Body of pancreas (tissue), 4 donors: ENCODE results near the gene LRSAM1. TPM values are rescaled to one million over a fixed set of nuclear protein-coding genes. Genes with fewer than 3 reads are reported as not detected.

Source experiments
- ATAC-seq: fragments of 150-250 bp; one replicate; pipeline ENCODE4 v1.9.1; 2016
- DNase-seq, 4 donors: peaks; one replicate each; pipeline ENCODE4 v3.0.0-alpha.2; 2019
- H3K27ac ChIP-seq, 4 donors: fragments of 200-600 bp; sonication (generic); 1 replicate in 3 of 4; 2 replicates in 1 of 4; pipeline versions ENCODE4 v1.5.1 to v1.6.1; 2016 to 2019; ENCODE audit warnings: mild to moderate bottlenecking in 1 of 4, mixed read lengths in 1 of 4, moderate library complexity in 1 of 4
- H3K27me3 ChIP-seq, 2 donors: fragments of 200-600 bp; sonication (generic); one replicate each; pipeline ENCODE4 v1.6.0; 2016; ENCODE audit warnings: mild to moderate bottlenecking in 1 of 2
- H3K36me3 ChIP-seq, 2 donors: fragments of 200-600 bp; sonication (generic); replicated peaks in 1 of 2; 2 replicates each; pipeline ENCODE4 v1.5.1; 2016; ENCODE audit warnings: low read depth in 2 of 2; ENCODE audit not compliant: insufficient read depth in 1 of 2
- H3K4me1 ChIP-seq: fragments of 200-600 bp; sonication (generic); one replicate; pipeline ENCODE4 v1.6.0; 2016
- H3K4me3 ChIP-seq, 2 donors: fragments of 200-600 bp; sonication (generic); 1 replicate in 1 of 2; 2 replicates in 1 of 2; pipeline ENCODE4 v1.5.1; 2016 to 2019
- H3K9me3 ChIP-seq, 3 donors: fragments of 200-600 bp; sonication (generic); 1 replicate in 2 of 3; 2 replicates in 1 of 3; pipeline ENCODE4 v1.5.1; 2016
- POLR2A ChIP-seq, 3 donors: fragments of 450-650 bp; IDR thresholded peaks; one replicate each; pipeline ENCODE4 v1.6.1; 2016; ENCODE audit warnings: antibody characterized with exemption in 3 of 3, mild to moderate bottlenecking in 2 of 3
- WGBS, 2 donors: methylation state at CpG; one replicate each; pipeline ENCODE4 v1.1.5; 2017; 5-methylcytosine and 5-hydroxymethylcytosine counted together
- intact Hi-C: fragments of 100-400 bp; cut with DNase I; formaldehyde crosslinking; loops from one replicate; pipeline ENCODE4 v1.15.1; 2023
- total RNA-seq, 2 donors: library from RNA; depleted of rRNA; stranded (reverse); fragments of >200 nt; gene quantifications; one replicate each; pipeline ENCODE4 v1.1.0, GENCODE V29; 2016
- TF ChIP-seq, protein P1 (sequence below), 7 experiments: fragments of 450-650 bp in 4 of 7; fragments of 200-600 bp in 3 of 7; sonication (generic) in 3 of 7; IDR thresholded peaks; one replicate each; pipeline ENCODE4 v1.5.1; 2016 to 2019; ENCODE audit warnings: antibody characterized with exemption in 7 of 7

LRSAM1 gene
- total RNA-seq, 2 donors from 2014 or later, result 9.6 to 26.0 TPM

DNA sequence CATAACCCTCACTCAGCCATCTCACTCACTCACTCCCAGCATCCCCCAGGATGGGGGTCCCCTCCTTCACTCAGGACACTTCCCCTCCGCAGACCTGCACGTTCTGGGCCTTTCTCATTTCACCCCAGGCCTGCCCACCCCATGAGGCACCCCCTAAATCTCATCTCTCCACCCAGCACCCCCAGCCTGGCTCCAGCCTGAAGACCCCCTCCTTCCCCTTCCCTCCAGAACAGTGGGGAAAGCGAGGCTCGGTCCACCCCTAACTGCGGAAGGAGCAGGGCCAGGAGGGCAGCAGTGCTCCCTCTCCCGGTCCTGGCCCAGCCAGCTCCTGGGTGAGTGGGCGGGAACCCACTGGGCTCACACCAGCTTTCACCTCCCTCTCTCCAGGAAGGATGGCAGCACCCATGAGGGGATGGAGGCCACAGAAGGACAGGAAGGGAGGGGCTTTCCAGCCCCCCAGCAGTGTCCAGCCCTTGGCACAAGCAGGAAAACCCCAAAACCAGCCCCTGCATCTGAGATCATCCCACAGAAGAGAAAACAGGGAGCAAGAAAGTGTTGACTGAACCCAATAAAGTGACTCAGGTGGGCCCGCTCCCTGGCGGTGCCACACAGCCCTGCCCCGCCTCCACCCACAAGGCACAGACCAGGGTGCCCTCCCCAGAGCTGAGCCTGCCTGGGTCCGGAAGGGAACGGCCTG, 55.0 kb downstream of the LRSAM1 start:
- Histone ChIP-seq H3K27ac (peak overlapping the region in 2 of 4 donors; percentile 12 to 26), H3K27me3 (no peaks in the 10 kb centered on the region), H3K36me3 (peaks cover 30 to 42% of the 10 kb centered on the region in 2 donors), H3K4me3 (no peak overlapping the region), H3K9me3 (no peaks in the 10 kb centered on the region), H3K4me1 (no peaks in the 10 kb centered on the region)
- ATAC-seq (no peak), DNase-seq (no peak)
- intact Hi-C loops, result loop anchor here (5.0 kb wide), 1 partner anchor 76 kb away; no protein-coding TSS in a partner anchor
- TF ChIP-seq POLR2A (IDR thresholded peaks at IDR 0.05), result no peak
- TF ChIP-seq, protein P1, sequence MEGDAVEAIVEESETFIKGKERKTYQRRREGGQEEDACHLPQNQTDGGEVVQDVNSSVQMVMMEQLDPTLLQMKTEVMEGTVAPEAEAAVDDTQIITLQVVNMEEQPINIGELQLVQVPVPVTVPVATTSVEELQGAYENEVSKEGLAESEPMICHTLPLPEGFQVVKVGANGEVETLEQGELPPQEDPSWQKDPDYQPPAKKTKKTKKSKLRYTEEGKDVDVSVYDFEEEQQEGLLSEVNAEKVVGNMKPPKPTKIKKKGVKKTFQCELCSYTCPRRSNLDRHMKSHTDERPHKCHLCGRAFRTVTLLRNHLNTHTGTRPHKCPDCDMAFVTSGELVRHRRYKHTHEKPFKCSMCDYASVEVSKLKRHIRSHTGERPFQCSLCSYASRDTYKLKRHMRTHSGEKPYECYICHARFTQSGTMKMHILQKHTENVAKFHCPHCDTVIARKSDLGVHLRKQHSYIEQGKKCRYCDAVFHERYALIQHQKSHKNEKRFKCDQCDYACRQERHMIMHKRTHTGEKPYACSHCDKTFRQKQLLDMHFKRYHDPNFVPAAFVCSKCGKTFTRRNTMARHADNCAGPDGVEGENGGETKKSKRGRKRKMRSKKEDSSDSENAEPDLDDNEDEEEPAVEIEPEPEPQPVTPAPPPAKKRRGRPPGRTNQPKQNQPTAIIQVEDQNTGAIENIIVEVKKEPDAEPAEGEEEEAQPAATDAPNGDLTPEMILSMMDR (IDR thresholded peaks at IDR 0.05), result no peak
- whole genome bisulfite sequencing, 2 donors, result 87 to 91% methylated on average over 9 to 12 of the region's 12 CpGs

DNA sequence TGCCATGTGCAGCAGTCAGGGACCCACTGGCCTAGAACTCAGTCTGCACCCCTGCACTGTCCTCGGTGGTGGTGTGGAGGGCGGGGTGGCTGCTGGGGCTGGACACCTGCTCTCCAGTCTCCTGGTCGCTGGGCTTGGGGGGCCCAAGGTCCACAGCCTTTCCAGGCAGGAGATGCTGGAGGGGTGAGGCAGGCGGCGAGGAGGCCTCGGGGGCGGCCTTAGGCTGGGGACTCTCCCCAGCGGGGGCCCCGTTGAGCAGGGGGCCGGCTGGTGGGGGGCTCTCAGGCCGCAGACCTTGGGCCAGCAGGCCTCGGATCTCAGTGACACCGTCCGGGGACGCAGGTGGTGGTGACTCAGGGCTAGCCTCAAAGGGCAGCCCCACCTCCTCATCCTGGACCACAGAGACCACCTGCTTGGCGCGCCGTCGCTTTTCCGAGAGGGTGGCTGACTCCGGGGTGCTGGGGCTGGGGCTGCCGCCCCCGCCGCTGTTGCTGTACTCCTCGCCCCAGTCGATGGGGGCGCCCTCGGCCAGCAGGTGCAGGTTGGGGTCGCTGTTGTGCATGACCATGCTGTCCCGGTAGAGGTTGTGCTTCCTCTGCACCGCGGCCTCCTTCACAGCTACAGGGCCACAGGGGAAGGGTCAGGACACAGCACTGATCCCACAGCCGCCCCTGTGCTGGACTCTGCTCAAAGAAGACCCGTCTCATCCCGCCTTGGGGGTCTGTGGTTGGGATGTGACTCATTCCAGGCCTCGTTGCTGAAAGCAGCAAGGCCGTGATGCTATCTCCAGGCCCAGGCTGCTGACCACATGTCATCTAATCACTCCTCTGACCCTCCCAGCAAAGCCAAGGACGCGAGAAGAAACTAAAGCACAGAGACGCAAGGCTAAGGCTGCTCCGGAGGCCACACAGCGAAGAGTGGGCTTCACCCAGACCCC, 55.8 kb downstream of the LRSAM1 start:
- Histone ChIP-seq H3K36me3 (peaks cover 30 to 42% of the 10 kb centered on the region in 2 donors), H3K27ac (no peak overlapping the region), H3K4me1 (no peaks in the 10 kb centered on the region), H3K27me3 (no peaks in the 10 kb centered on the region), H3K4me3 (no peak overlapping the region), H3K9me3 (no peaks in the 10 kb centered on the region)
- TF ChIP-seq POLR2A (IDR thresholded peaks at IDR 0.05), result no peak
- TF ChIP-seq, protein P1 (IDR thresholded peaks at IDR 0.05), result no peak
- intact Hi-C loops, result loop anchor here (5.0 kb wide), 1 partner anchor 75 kb away; no protein-coding TSS in a partner anchor
- peak in 1 of 4 donors; percentile 13 for DNase-seq
- ATAC-seq, result no peak
- 78 to 89% methylated on average over 9 to 24 of the region's 42 CpGs for WGBS, 2 donors

DNA sequence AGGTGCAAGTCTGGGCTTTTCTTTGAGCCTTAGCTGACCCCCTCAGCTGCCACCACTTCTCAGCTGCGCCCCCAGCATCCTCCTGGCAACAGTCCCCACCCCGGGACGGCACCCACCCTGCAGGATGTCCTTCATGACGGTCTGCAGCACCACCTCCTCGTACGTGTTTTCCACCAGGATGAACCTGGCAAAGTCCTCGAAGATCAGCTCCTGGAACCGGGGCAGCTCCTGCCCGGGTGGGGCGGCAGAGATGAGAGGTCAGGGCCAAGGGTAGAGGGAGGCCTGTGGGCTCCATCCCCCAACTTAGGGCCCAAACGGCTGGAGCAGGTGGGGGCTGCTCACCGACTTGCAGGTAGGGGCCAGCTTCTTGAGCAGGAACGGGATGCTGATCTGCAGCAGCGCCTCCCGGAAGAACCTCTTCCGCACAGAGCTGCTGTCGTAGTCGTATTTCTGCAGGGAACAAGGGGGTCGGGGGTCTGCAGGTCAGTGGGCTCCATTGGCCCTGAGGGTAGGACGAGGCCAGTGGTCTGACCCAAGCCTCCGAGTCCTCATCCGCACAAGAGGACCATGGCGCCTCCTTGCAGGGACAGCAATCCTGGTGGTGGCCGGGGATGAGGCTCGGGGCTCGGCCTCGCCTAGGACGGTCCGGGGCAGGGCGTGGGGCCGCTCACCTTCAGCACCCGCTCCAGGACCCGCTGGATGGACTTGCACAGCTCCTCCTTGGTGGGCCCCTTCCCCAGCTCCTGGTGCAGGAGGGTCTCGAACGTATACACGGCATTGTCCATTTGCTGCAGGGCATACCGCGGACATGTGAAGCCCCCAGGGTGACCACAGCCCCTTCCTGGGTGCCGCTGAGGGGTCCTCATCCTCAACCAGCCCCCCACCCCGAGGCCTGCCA, 56.7 kb downstream of the LRSAM1 start:
- no peak for TF ChIP-seq POLR2A (IDR thresholded peaks at IDR 0.05)
- TF ChIP-seq, protein P1 (IDR thresholded peaks at IDR 0.05), result no peak
- 92 to 93% methylated on average over 13 to 36 of the region's 40 CpGs for WGBS, 2 donors
- Histone ChIP-seq H3K4me3 (no peak overlapping the region), H3K36me3 (peaks cover 30 to 39% of the 10 kb centered on the region in 2 donors), H3K27me3 (no peaks in the 10 kb centered on the region), H3K27ac (no peak overlapping the region), H3K9me3 (no peaks in the 10 kb centered on the region), H3K4me1 (no peaks in the 10 kb centered on the region)
- intact Hi-C loops, result loop anchor here (5.0 kb wide), 1 partner anchor 74 kb away; no protein-coding TSS in a partner anchor
- peak in 1 of 4 donors; percentile 10 for DNase-seq
- ATAC-seq, result no peak

DNA sequence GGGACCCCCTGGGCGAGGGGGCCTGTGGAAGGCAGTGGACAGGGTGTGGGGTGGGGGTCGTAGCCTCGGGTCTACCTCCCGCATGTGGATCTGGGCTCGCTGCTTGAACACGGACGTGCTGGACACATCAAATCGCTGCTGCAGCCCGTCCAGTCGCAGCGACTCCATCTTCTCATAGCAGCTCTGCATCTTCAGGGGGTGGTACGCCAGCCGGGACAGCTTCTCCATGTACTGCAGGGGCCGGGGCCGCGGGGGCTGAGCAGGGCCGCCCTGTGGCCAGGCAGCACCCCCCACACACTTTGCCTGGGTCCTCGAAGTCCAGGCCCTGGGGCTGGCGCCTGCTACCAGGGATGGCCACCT, 57.6 kb downstream of the LRSAM1 start:
- DNase-seq, result no peak

More for the DNA sequence above, 57.6 kb downstream of the LRSAM1 start:
- H3K9me3 ChIP-seq, result no peaks in the 10 kb centered on the region
- no peak for ATAC-seq
- H3K27ac ChIP-seq, result no peak overlapping the region
- H3K4me3 ChIP-seq, result no peak overlapping the region
- no peaks in the 10 kb centered on the region for H3K4me1 ChIP-seq
- WGBS, 2 donors, result 80 to 89% methylated on average over 3 to 13 of the region's 19 CpGs
- peaks cover 26 to 39% of the 10 kb centered on the region in 2 donors for H3K36me3 ChIP-seq
- TF ChIP-seq POLR2A (IDR thresholded peaks at IDR 0.05), result no peak
- TF ChIP-seq, protein P1 (IDR thresholded peaks at IDR 0.05), result no peak
- intact Hi-C loops, result loop anchor here (5.0 kb wide), 1 partner anchor 73 kb away; no protein-coding TSS in a partner anchor
- no peaks in the 10 kb centered on the region for H3K27me3 ChIP-seq
